Measurements from ENCODE around the gene CPD. TPM values are rescaled to one million over a fixed set of nuclear protein-coding genes. Genes with fewer than 3 reads are reported as not detected.
"Not testable (repeated sequence)": the region's sequence is repeated elsewhere in the genome, so short reads cannot be mapped to it uniquely, and the experiment has no call there.

CPD gene
- total and polyA plus RNA-seq, 2 donors from 2014 or later, result 11.6 to 139 TPM

DNA sequence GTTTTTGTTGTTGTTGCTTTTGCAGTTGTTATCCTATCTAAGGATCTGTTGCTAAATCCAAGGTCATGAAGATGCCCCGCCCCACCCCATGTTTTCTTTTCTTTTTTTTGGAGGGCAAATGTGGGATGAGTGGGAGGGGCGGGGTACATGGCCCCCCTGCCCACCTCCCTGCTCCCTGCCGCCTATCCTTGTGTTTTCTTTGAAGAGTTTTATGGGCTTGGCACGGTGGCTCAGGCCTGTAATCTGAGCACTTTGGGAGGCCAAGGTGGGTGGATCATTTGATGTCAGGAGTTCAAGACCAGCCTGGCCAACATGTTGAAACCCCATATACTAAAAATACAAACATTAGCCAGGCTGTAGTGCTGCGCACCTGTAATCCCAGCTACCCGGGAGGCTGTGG lies 79.6 kb downstream of the CPD start:
- peaks cover 0 to 15% (median 8%) of the 10 kb centered on the region in 3 donors for H3K36me3 ChIP-seq (ENCODE audit: control insufficient read depth in 2 of 3, insufficient read depth in 3 of 3, low read length in 3 of 3)
- no peak for FAIRE-seq
- intact Hi-C loops (cut with DNase I), result no loop called here

DNA sequence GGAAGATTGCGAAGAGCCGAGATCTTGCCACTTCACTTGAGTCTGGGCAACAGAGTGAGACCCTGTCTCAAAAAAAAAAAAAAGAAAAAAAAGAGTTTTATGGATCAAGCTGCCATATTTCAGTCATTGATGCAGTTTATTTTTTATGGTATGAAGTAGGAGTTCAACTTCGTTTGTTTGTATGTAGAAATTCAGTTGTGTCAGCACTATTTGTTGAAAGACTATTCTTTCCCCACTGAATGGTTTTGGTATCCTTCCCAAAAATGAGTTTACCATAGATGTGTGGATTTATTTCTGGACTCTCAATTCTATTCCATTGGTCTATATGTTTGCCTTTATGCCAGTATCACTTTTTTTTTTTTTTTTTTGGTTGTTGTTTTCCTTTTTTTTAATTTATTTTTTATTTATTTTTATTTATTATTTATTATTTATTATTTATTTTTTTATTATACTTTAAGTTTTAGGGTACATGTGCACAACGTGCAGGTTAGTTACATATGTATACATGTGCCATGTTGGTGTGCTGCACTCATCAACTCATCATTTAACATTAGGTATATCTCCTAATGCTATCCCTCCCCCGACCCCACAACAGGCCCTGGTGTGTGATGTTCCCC lies 80.2 kb downstream of the CPD start:
- peaks cover 0 to 15% (median 8%) of the 10 kb centered on the region in 3 donors for H3K36me3 ChIP-seq (ENCODE audit: control insufficient read depth in 2 of 3, insufficient read depth in 3 of 3, low read length in 3 of 3)

More for the DNA sequence above, 79.6 kb downstream of the CPD start:
- no peak overlapping the region for H3K9ac ChIP-seq (ENCODE audit: low read length in 3 of 3)
- H3K27ac ChIP-seq (ENCODE audit: low read depth in 2 of 2, low read length in 2 of 2), result no peak overlapping the region
- no peaks in the 10 kb centered on the region for H3K27me3 ChIP-seq (ENCODE audit: control insufficient read depth, insufficient read depth, low read length)
- no peaks in the 10 kb centered on the region for H3K4me1 ChIP-seq (ENCODE audit: control insufficient read depth in 2 of 3, insufficient read depth in 2 of 3, low read depth in 1 of 3, low read length in 3 of 3)
- no peak for DNase-seq
- H3K4me3 ChIP-seq (ENCODE audit: low read length in 3 of 3), result no peak overlapping the region
- TF ChIP-seq, protein P1, sequence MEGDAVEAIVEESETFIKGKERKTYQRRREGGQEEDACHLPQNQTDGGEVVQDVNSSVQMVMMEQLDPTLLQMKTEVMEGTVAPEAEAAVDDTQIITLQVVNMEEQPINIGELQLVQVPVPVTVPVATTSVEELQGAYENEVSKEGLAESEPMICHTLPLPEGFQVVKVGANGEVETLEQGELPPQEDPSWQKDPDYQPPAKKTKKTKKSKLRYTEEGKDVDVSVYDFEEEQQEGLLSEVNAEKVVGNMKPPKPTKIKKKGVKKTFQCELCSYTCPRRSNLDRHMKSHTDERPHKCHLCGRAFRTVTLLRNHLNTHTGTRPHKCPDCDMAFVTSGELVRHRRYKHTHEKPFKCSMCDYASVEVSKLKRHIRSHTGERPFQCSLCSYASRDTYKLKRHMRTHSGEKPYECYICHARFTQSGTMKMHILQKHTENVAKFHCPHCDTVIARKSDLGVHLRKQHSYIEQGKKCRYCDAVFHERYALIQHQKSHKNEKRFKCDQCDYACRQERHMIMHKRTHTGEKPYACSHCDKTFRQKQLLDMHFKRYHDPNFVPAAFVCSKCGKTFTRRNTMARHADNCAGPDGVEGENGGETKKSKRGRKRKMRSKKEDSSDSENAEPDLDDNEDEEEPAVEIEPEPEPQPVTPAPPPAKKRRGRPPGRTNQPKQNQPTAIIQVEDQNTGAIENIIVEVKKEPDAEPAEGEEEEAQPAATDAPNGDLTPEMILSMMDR (IDR thresholded peaks at IDR 0.05; ENCODE audit: borderline replicate concordance, extremely low read depth, insufficient read depth), result no peak
- no peaks in the 10 kb centered on the region for H3K9me3 ChIP-seq (ENCODE audit: control insufficient read depth in 2 of 3, insufficient read depth in 1 of 3, low read length in 3 of 3)

GRCh38 chr17:30468465-30468864 lies 89.7 kb downstream of the CPD start:
- Histone ChIP-seq H3K9me3 (ENCODE audit: control insufficient read depth in 2 of 3, insufficient read depth in 1 of 3, low read length in 3 of 3) (no peaks in the 10 kb centered on the region), H3K4me1 (ENCODE audit: control insufficient read depth in 2 of 3, insufficient read depth in 2 of 3, low read depth in 1 of 3, low read length in 3 of 3) (no peaks in the 10 kb centered on the region), H3K27me3 (ENCODE audit: control insufficient read depth, insufficient read depth, low read length) (no peaks in the 10 kb centered on the region), H3K4me3 (ENCODE audit: low read length in 3 of 3) (no peak overlapping the region), H3K36me3 (ENCODE audit: control insufficient read depth in 2 of 3, insufficient read depth in 3 of 3, low read length in 3 of 3) (peaks cover 0 to 7% (median 3%) of the 10 kb centered on the region in 3 donors), H3K9ac (ENCODE audit: low read length in 3 of 3) (no peak overlapping the region), H3K27ac (ENCODE audit: low read depth in 2 of 2, low read length in 2 of 2) (no peak overlapping the region)
- TF ChIP-seq, protein P1 (IDR thresholded peaks at IDR 0.05; ENCODE audit: borderline replicate concordance, extremely low read depth, insufficient read depth), result no peak
- intact Hi-C loops (cut with DNase I), result no loop called here
- FAIRE-seq (no peak), DNase-seq (no peak)

More for the DNA sequence above, 80.2 kb downstream of the CPD start:
- DNase-seq; H3K4me3 ChIP-seq (ENCODE audit: low read length in 3 of 3); intact Hi-C loops (cut with DNase I); H3K27me3 ChIP-seq (ENCODE audit: control insufficient read depth, insufficient read depth, low read length); H3K27ac ChIP-seq (ENCODE audit: low read depth in 2 of 2, low read length in 2 of 2); FAIRE-seq; H3K9me3 ChIP-seq (ENCODE audit: control insufficient read depth in 2 of 3, insufficient read depth in 1 of 3, low read length in 3 of 3); H3K4me1 ChIP-seq (ENCODE audit: control insufficient read depth in 2 of 3, insufficient read depth in 2 of 3, low read depth in 1 of 3, low read length in 3 of 3); H3K9ac ChIP-seq (ENCODE audit: low read length in 3 of 3): not testable (repeated sequence)

- Histone ChIP-seq H3K9me3 (ENCODE audit: control insufficient read depth in 2 of 3, insufficient read depth in 1 of 3, low read length in 3 of 3) (no peaks in the 10 kb centered on the region), H3K36me3 (ENCODE audit: control insufficient read depth in 2 of 3, insufficient read depth in 3 of 3, low read length in 3 of 3) (no peaks in the 10 kb centered on the region), H3K27me3 (ENCODE audit: control insufficient read depth, insufficient read depth, low read length) (no peaks in the 10 kb centered on the region), H3K27ac (ENCODE audit: low read depth in 2 of 2, low read length in 2 of 2) (no peak overlapping the region), H3K4me3 (ENCODE audit: low read length in 3 of 3) (no peak overlapping the region), H3K4me1 (ENCODE audit: control insufficient read depth in 2 of 3, insufficient read depth in 2 of 3, low read depth in 1 of 3, low read length in 3 of 3) (peaks cover 0 to 7% (median 0%) of the 10 kb centered on the region in 3 donors), H3K9ac (ENCODE audit: low read length in 3 of 3) (no peak overlapping the region)
- TF ChIP-seq, protein P1 (IDR thresholded peaks at IDR 0.05; ENCODE audit: borderline replicate concordance, extremely low read depth, insufficient read depth), result no peak
- FAIRE-seq (no peak), DNase-seq (peak in 1 of 5 donors; percentile 6)
- intact Hi-C loops (cut with DNase I), result no loop called here
These were observed 93.6 kb downstream of the CPD start for GRCh38 chr17:30472238-30472890.
